SK-N-SH treated with all-trans-retinoic acid at 6 μM for 48 hours (cell line): ENCODE results near the gene TNRC6B.

ENCODE experiments used
- ATAC-seq: fragments of 200-7000 bp; cut with Tn5 transposase; 3 replicates; pipeline ENCODE4 v1.9.1; 2020; ENCODE audit warnings: mild to moderate bottlenecking, moderate library complexity
- ARNTL ChIP-seq: fragments of 450-650 bp; formaldehyde crosslinking; IDR thresholded peaks from 2 replicates; pipeline ENCODE4 v1.5.0; 2020; ENCODE audit warnings: low read depth, mild to moderate bottlenecking, moderate library complexity, borderline replicate concordance
- BACH2 ChIP-seq: fragments of 250-450 bp; sonication (Bioruptor Pico); IDR thresholded peaks from 2 replicates; pipeline ENCODE4 v1.9.0; 2021; ENCODE audit warnings: mild to moderate bottlenecking, borderline replicate concordance
- CREB5 ChIP-seq: fragments of 250-450 bp; sonication (Bioruptor Pico); IDR thresholded peaks from 2 replicates; pipeline ENCODE4 v1.5.1; 2020; ENCODE audit warnings: low read depth, mild to moderate bottlenecking, moderate library complexity
- CSDC2 ChIP-seq: fragments of 250-450 bp; sonication (Bioruptor Pico); IDR thresholded peaks from 2 replicates; pipeline ENCODE4 v1.5.0; 2020; ENCODE audit warnings: mild to moderate bottlenecking, moderate library complexity
- CSRNP3 ChIP-seq: fragments of 250-450 bp; sonication (Bioruptor Pico); IDR thresholded peaks from 2 replicates; pipeline ENCODE4 v1.5.1; 2021; ENCODE audit warnings: mild to moderate bottlenecking, moderate library complexity
- ESRRG ChIP-seq: fragments of 250-450 bp; sonication (Bioruptor Pico); IDR thresholded peaks from 2 replicates; pipeline ENCODE4 v1.6.1; 2021; ENCODE audit warnings: mild to moderate bottlenecking
- GLIS3 ChIP-seq: fragments of 250-450 bp; sonication (Bioruptor Pico); IDR thresholded peaks from 2 replicates; pipeline ENCODE4 v1.5.0; 2020; ENCODE audit warnings: mild to moderate bottlenecking, moderate library complexity
- ISL1 ChIP-seq: fragments of 250-450 bp; sonication (Bioruptor Pico); IDR thresholded peaks from 2 replicates; pipeline ENCODE4 v2.1.2; 2022; ENCODE audit warnings: mild to moderate bottlenecking, moderate library complexity
- OSR1 ChIP-seq: fragments of 250-450 bp; sonication (Bioruptor Pico); IDR thresholded peaks from 2 replicates; pipeline ENCODE4 v1.8.0; 2022; ENCODE audit warnings: moderate library complexity, mild to moderate bottlenecking, inconsistent platforms
- PPARA ChIP-seq: fragments of 250-450 bp; sonication (Bioruptor Pico); IDR thresholded peaks from 2 replicates; pipeline ENCODE4 v1.5.0; 2020; ENCODE audit warnings: mild to moderate bottlenecking, borderline replicate concordance
- RARB ChIP-seq: fragments of 250-450 bp; sonication (Bioruptor Pico); IDR thresholded peaks from 2 replicates; pipeline ENCODE4 v1.8.0; 2021; ENCODE audit warnings: mild to moderate bottlenecking, moderate library complexity
- SNAI2 ChIP-seq: fragments of 250-450 bp; sonication (Bioruptor Pico); IDR thresholded peaks from 2 replicates; pipeline ENCODE4 v1.5.0; 2020; ENCODE audit warnings: mild to moderate bottlenecking, moderate library complexity
- TCF4 ChIP-seq: fragments of 250-450 bp; sonication (Bioruptor Pico); IDR thresholded peaks from 2 replicates; pipeline ENCODE4 v1.8.0; 2021; ENCODE audit warnings: mild to moderate bottlenecking, moderate library complexity, borderline replicate concordance
- TOX ChIP-seq: fragments of 250-450 bp; sonication (Bioruptor Pico); IDR thresholded peaks from 2 replicates; pipeline ENCODE4 v1.8.0; 2021; ENCODE audit warnings: mild to moderate bottlenecking, moderate library complexity, borderline replicate concordance
- TSHZ2 ChIP-seq: fragments of 250-450 bp; sonication (Bioruptor Pico); IDR thresholded peaks from 2 replicates; pipeline ENCODE4 v1.5.0; 2020; ENCODE audit warnings: mild to moderate bottlenecking, moderate library complexity
- ZC3H10 ChIP-seq: fragments of 250-450 bp; sonication (Bioruptor Pico); IDR thresholded peaks from 2 replicates; pipeline ENCODE4 v1.5.1; 2021; ENCODE audit warnings: mild to moderate bottlenecking, moderate library complexity
- ZFP3 ChIP-seq: fragments of 250-450 bp; sonication (Bioruptor Pico); IDR thresholded peaks from 2 replicates; pipeline ENCODE4 v1.5.0; 2020; ENCODE audit warnings: mild to moderate bottlenecking, moderate library complexity
- ZNF565 ChIP-seq: fragments of 450-650 bp; formaldehyde crosslinking; conservative IDR thresholded peaks from 2 replicates; pipeline ENCODE4 v1.5.0; 2020; ENCODE audit warnings: low read depth, mild to moderate bottlenecking, moderate library complexity
- ZNF70 ChIP-seq: fragments of 450-650 bp; formaldehyde crosslinking; IDR thresholded peaks from 2 replicates; pipeline ENCODE4 v1.5.0; 2020; ENCODE audit warnings: mild to moderate bottlenecking, moderate library complexity
- ZNF8 ChIP-seq: fragments of 450-650 bp; formaldehyde crosslinking; IDR thresholded peaks from 2 replicates; pipeline ENCODE4 v1.5.0; 2020; ENCODE audit warnings: mild to moderate bottlenecking, moderate library complexity
- TF ChIP-seq, protein P1 (sequence below): fragments of 250-450 bp; sonication (Bioruptor Pico); IDR thresholded peaks from 2 replicates; pipeline ENCODE4 v1.8.0; 2020; ENCODE audit warnings: mild to moderate bottlenecking, moderate library complexity, borderline replicate concordance
- TF ChIP-seq, protein P2 (sequence below): fragments of 250-450 bp; sonication (Bioruptor Pico); IDR thresholded peaks from 2 replicates; pipeline ENCODE4 v1.8.0; 2021; ENCODE audit warnings: low read depth, mild to moderate bottlenecking, moderate library complexity, borderline replicate concordance

TNRC6B gene

DNA sequence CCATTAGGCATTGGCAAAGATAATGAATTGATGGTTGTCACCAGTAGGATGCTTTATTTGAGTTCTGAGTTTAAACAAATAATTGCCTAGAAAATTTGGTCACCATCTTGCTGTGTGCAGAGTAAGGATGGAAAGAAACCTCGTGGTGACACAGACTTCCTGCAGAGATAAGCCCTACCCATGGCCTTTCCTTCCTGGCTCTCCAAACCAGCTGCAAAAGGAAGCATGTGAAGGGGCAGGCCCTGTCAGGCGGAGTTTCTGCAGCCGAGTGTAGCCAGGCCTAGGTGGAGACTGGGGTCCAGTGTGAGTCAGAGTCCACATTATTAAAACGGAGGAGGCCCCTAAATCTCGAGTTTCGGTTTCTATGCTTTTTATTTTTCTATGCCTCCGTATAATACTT, 85.5 kb downstream of the TNRC6B start:
- no peak for ATAC-seq
- TF ChIP-seq ZFP3 (CRISPR knock-in tag) (no peak), ZNF565 (CRISPR knock-in tag) (no peak), BACH2 (CRISPR knock-in tag) (no peak), ZC3H10 (no peak), TOX (CRISPR knock-in tag) (no peak), TSHZ2 (no peak), SNAI2 (CRISPR knock-in tag) (no peak), ZNF8 (CRISPR knock-in tag) (no peak), TCF4 (CRISPR knock-in tag) (no peak)

DNA sequence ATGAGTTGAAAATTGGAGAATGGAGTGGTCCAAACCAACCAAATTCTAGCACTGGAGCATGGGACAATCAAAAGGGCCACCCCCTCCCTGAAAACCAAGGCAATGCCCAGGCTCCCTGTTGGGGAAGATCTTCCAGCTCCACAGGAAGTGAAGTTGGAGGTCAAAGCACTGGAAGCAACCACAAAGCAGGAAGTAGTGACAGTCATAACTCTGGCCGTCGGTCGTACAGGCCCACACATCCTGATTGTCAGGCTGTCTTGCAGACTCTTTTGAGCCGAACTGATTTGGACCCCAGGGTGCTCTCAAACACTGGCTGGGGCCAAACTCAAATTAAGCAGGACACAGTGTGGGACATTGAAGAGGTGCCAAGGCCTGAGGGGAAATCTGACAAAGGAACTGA, 88.1 kb downstream of the TNRC6B start:
- ATAC-seq: no peak
- TF ChIP-seq CREB5: no peak
- no peak for TF ChIP-seq RARB
- no peak for TF ChIP-seq ZNF565 (CRISPR knock-in tag)

DNA sequence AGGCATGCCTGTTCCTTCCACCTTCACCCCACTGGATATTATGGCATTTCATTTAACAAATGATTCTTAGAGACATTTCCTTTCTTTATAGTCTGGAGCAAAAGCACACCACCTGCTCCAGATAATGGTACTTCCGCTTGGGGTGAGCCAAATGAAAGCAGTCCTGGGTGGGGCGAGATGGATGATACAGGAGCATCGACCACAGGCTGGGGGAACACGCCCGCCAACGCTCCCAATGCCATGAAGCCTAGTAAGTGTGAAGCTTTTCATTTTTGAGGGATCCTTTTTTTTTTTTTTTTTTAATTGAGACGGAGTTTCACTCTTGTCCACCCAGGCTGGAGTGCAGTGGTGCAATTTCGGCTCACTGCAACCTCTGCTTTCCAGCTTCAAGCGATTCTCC, 92.3 kb downstream of the TNRC6B start:
- no peak for ATAC-seq
- TF ChIP-seq ISL1 (CRISPR knock-in tag) (no peak), CREB5 (no peak), ZFP3 (CRISPR knock-in tag) (no peak), GLIS3 (no peak), ZNF8 (CRISPR knock-in tag) (no peak), ZNF70 (CRISPR knock-in tag) (no peak), CSRNP3 (CRISPR knock-in tag) (no peak), CSDC2 (CRISPR knock-in tag) (no peak), PPARA (CRISPR knock-in tag) (no peak), TOX (CRISPR knock-in tag) (no peak), BACH2 (CRISPR knock-in tag) (no peak), OSR1 (CRISPR knock-in tag) (no peak), ESRRG (CRISPR knock-in tag) (no peak), TSHZ2 (no peak), SNAI2 (CRISPR knock-in tag) (no peak), ZNF565 (CRISPR knock-in tag) (no peak), ARNTL (CRISPR knock-in tag) (no peak), ZC3H10 (no peak)
- TF ChIP-seq, protein P1, sequence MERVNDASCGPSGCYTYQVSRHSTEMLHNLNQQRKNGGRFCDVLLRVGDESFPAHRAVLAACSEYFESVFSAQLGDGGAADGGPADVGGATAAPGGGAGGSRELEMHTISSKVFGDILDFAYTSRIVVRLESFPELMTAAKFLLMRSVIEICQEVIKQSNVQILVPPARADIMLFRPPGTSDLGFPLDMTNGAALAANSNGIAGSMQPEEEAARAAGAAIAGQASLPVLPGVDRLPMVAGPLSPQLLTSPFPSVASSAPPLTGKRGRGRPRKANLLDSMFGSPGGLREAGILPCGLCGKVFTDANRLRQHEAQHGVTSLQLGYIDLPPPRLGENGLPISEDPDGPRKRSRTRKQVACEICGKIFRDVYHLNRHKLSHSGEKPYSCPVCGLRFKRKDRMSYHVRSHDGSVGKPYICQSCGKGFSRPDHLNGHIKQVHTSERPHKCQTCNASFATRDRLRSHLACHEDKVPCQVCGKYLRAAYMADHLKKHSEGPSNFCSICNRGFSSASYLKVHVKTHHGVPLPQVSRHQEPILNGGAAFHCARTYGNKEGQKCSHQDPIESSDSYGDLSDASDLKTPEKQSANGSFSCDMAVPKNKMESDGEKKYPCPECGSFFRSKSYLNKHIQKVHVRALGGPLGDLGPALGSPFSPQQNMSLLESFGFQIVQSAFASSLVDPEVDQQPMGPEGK (CRISPR knock-in tag): no peak
- TF ChIP-seq, protein P2, sequence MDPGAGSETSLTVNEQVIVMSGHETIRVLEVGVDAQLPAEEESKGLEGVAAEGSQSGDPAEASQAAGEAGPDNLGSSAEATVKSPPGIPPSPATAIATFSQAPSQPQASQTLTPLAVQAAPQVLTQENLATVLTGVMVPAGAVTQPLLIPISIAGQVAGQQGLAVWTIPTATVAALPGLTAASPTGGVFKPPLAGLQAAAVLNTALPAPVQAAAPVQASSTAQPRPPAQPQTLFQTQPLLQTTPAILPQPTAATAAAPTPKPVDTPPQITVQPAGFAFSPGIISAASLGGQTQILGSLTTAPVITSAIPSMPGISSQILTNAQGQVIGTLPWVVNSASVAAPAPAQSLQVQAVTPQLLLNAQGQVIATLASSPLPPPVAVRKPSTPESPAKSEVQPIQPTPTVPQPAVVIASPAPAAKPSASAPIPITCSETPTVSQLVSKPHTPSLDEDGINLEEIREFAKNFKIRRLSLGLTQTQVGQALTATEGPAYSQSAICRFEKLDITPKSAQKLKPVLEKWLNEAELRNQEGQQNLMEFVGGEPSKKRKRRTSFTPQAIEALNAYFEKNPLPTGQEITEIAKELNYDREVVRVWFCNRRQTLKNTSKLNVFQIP (CRISPR knock-in tag): no peak
